SK-N-SH (cell line): Measurements from ENCODE around the gene DEPDC4. TPM values are rescaled to one million over a fixed set of nuclear protein-coding genes. Genes with fewer than 3 reads are reported as not detected.
"Not testable (repeated sequence)": the region's sequence is repeated elsewhere in the genome, so short reads cannot be mapped to it uniquely, and the experiment has no call there.

Source experiments
- CTCF ChIA-PET: fragments of 300-600, 350-600 bp; formaldehyde crosslinking; extraction: SDS; loops from one replicate; lab custom pipeline; 2021; lab: Yijun Ruan, JAX
- POLR2A ChIA-PET: fragments of 350-600 bp; sonication (Branson Sonifier 250); formaldehyde crosslinking; extraction: SDS; loops from one replicate; lab custom pipeline; 2020; ENCODE audit warnings: antibody characterized with exemption, inconsistent platforms; lab: Yijun Ruan, JAX
- DNase-seq: peaks from one replicate; pipeline ENCODE4 v3.0.0; 2012
- H2AFZ ChIP-seq: fragments of 200-600 bp; sonication (generic); 2 replicates; pipeline ENCODE4 v1.8.1; 2016; ENCODE audit warnings: antibody characterized with exemption, mild to moderate bottlenecking, low read depth
- H3F3A ChIP-seq: fragments of 200-600 bp; sonication (generic); replicated peaks from 2 replicates; pipeline ENCODE3; 2016; ENCODE audit warnings: antibody characterized with exemption, mild to moderate bottlenecking; ENCODE audit not compliant: insufficient read depth
- H3K27ac ChIP-seq, 2 experiments: fragments of 200-500 bp in 1 of 2; fragments of 200-600 bp in 1 of 2; sonication (Bioruptor generic) in 1 of 2; sonication (generic), shearing (Covaris generic) in 1 of 2; 2 replicates each; pipeline versions ENCODE4 v1.5.1 to v1.6.1; 2014 to 2016; ENCODE audit warnings: low read depth in 2 of 2, inconsistent platforms in 1 of 2, low read length in 1 of 2, mild to moderate bottlenecking in 1 of 2, mixed read lengths in 1 of 2
- H3K27me3 ChIP-seq: fragments of 200-600 bp; sonication (generic), shearing (Covaris generic); 2 replicates; pipeline ENCODE4 v1.6.1; 2016; ENCODE audit warnings: mixed run types; ENCODE audit not compliant: insufficient read depth
- H3K36me3 ChIP-seq, 2 experiments: fragments of 200-500 bp in 1 of 2; fragments of 200-600 bp in 1 of 2; sonication (Bioruptor generic) in 1 of 2; sonication (generic) in 1 of 2; replicated peaks in 1 of 2; 2 replicates each; pipeline versions ENCODE3 to v1.5.1; 2014 to 2016; ENCODE audit warnings: low read length in 1 of 2, mild to moderate bottlenecking in 1 of 2; ENCODE audit not compliant: insufficient read depth in 2 of 2, control insufficient read depth in 1 of 2
- H3K4me1 ChIP-seq, 2 experiments: fragments of 200-500 bp in 1 of 2; fragments of 200-600 bp in 1 of 2; sonication (Bioruptor generic) in 1 of 2; sonication (generic), shearing (Covaris generic) in 1 of 2; 2 replicates each; pipeline versions ENCODE4 v1.5.1 to v1.6.1; 2014 to 2016; ENCODE audit warnings: low read depth in 1 of 2, low read length in 1 of 2, mixed run types in 1 of 2; ENCODE audit not compliant: insufficient read depth in 2 of 2, control insufficient read depth in 1 of 2
- H3K4me2 ChIP-seq: fragments of 200-600 bp; sonication (generic), shearing (Covaris generic); 2 replicates; pipeline ENCODE4 v1.6.1; 2017; ENCODE audit warnings: mixed run types
- H3K4me3 ChIP-seq, 2 experiments: fragments of 200-500 bp in 1 of 2; fragments of 200-600 bp in 1 of 2; sonication (Bioruptor generic) in 1 of 2; sonication (generic), shearing (Covaris generic) in 1 of 2; 2 replicates each; pipeline versions ENCODE4 v1.5.1 to v1.8.1; 2014 to 2016; ENCODE audit warnings: low read depth in 2 of 2, inconsistent platforms in 1 of 2, low read length in 1 of 2, mild to moderate bottlenecking in 1 of 2, mixed read lengths in 1 of 2, moderate library complexity in 1 of 2
- H3K79me2 ChIP-seq: fragments of 200-600 bp; sonication (generic); 2 replicates; pipeline ENCODE4 v1.8.1; 2017; ENCODE audit warnings: mild to moderate bottlenecking; ENCODE audit not compliant: insufficient read depth
- H3K9ac ChIP-seq: fragments of 200-600 bp; sonication (generic); 2 replicates; pipeline ENCODE4 v1.6.1; 2017; ENCODE audit warnings: mixed run types
- H3K9me2 ChIP-seq: fragments of 200-600 bp; sonication (generic); 2 replicates; pipeline ENCODE4 v1.6.1; 2017; ENCODE audit warnings: mixed run types
- H3K9me3 ChIP-seq: fragments of 200-600 bp; sonication (generic); 2 replicates; pipeline ENCODE4 v1.6.1; 2017; ENCODE audit warnings: mixed run types, mild to moderate bottlenecking, moderate library complexity
- H4K20me1 ChIP-seq: fragments of 200-600 bp; sonication (generic); 2 replicates; pipeline ENCODE4 v1.6.1; 2017; ENCODE audit warnings: mild to moderate bottlenecking, mixed run types; ENCODE audit not compliant: insufficient read depth
- CTCF ChIP-seq: fragments of 200-600 bp; sonication (generic); IDR thresholded peaks from 2 replicates; pipeline ENCODE4 v1.6.1; 2017; ENCODE audit warnings: antibody characterized with exemption, mild to moderate bottlenecking, moderate library complexity
- MEF2A ChIP-seq: IDR thresholded peaks from 2 replicates; pipeline ENCODE4 v1.4.0; 2012; ENCODE audit warnings: low read depth, borderline replicate concordance
- MXI1 ChIP-seq: IDR thresholded peaks from 2 replicates; pipeline ENCODE4 v1.6.1; 2012; ENCODE audit warnings: mild to moderate bottlenecking, low read depth, low read length, improper control_type of control experiment
- NRF1 ChIP-seq: IDR thresholded peaks from 2 replicates; pipeline ENCODE4 v1.6.1; 2012; ENCODE audit warnings: low read depth, mild to moderate bottlenecking, low read length
- PBX3 ChIP-seq: IDR thresholded peaks from 2 replicates; pipeline ENCODE4; 2012
- RFX5 ChIP-seq: IDR thresholded peaks from 2 replicates; pipeline ENCODE4 v1.6.1; 2012; ENCODE audit warnings: mild to moderate bottlenecking, improper control_type of control experiment, low read length
- TAF1 ChIP-seq: IDR thresholded peaks from 2 replicates; pipeline ENCODE4 v1.6.1; 2012; ENCODE audit warnings: low read depth, mild to moderate bottlenecking, low read length, moderate library complexity, borderline replicate concordance
- TEAD4 ChIP-seq: IDR thresholded peaks from 2 replicates; pipeline ENCODE4 v1.4.0; 2012; ENCODE audit warnings: mild to moderate bottlenecking, borderline replicate concordance; ENCODE audit not compliant: insufficient read depth
- USF1 ChIP-seq: IDR thresholded peaks from 2 replicates; pipeline ENCODE4 v1.4.0; 2012; ENCODE audit warnings: low read depth, borderline replicate concordance
- YY1 ChIP-seq: IDR thresholded peaks from 2 replicates; pipeline ENCODE4 v1.4.0; 2012; ENCODE audit warnings: low read depth, mild to moderate bottlenecking
- ZBTB33 ChIP-seq: IDR thresholded peaks from 2 replicates; pipeline ENCODE4 v1.4.0; 2012; ENCODE audit warnings: low read depth, borderline replicate concordance
- WGBS: methylation state at CpG from one replicate; pipeline ENCODE4 v1.1.6; 2017; ENCODE audit warnings: low lambda C conversion rate; 5-methylcytosine and 5-hydroxymethylcytosine counted together
- polyA plus RNA-seq, 3 experiments: library from polyadenylated mRNA; depleted of rRNA; stranded (reverse); fragments of >200 nt; gene quantifications; 2 replicates each; pipeline ENCODE4 v1.2.3, GENCODE V29; 2012

DEPDC4 gene
- polyA plus RNA-seq, 1 of the 3 experiments (the other 2 are of a cell fraction) = 0.76 TPM

GRCh38 chr12:100265107-100265506 is 1.8 kb downstream of the DEPDC4 start:
- H3K27ac ChIP-seq, H3K27me3 ChIP-seq, DNase-seq, H3K9ac ChIP-seq, H2AFZ ChIP-seq, H3K9me3 ChIP-seq, H3K36me3 ChIP-seq, H3K4me2 ChIP-seq, CTCF ChIA-PET, H3K4me3 ChIP-seq, H3K9me2 ChIP-seq, H3F3A ChIP-seq: not testable (repeated sequence)
- 90% methylated on average over 5 of the region's 5 CpGs for WGBS
- Histone ChIP-seq H4K20me1 (peaks cover 17% of the 10 kb centered on the region; the same call in 1 of the 2 replicates), H3K4me1 (peaks cover 12 to 13% of the 10 kb centered on the region in 2 experiments; a peak in 3 of 4 replicates), H3K79me2 (peaks cover 27% of the 10 kb centered on the region)
- POLR2A ChIA-PET = interaction anchor here (0.6 kb wide), 1 partner anchor 395 kb away, joined by 5 read pairs; no protein-coding TSS in a partner anchor

GRCh38 chr12:100263131-100263530 is 3.7 kb downstream of the DEPDC4 start:
- H3K9me2 ChIP-seq = no peaks in the 10 kb centered on the region
- no peaks in the 10 kb centered on the region for H3K9me3 ChIP-seq
- no peaks in the 10 kb centered on the region for H3K36me3 ChIP-seq
- no peak for DNase-seq
- no peak overlapping the region for H3K27ac ChIP-seq
- no peak overlapping the region for H2AFZ ChIP-seq
- H4K20me1 ChIP-seq = no peaks in the 10 kb centered on the region; the same call in 1 of the 2 replicates
- ChIA-PET POLR2A (no interaction called here), CTCF (no interaction called here)
- H3K79me2 ChIP-seq = peaks cover 8% of the 10 kb centered on the region
- TF ChIP-seq TAF1 = no peak
- TF ChIP-seq YY1 = no peak
- TF ChIP-seq MEF2A = no peak
- TF ChIP-seq USF1 = no peak
- no peak for TF ChIP-seq RFX5
- no peak for TF ChIP-seq ZBTB33
- TF ChIP-seq PBX3 = no peak
- no peak for TF ChIP-seq CTCF
- TF ChIP-seq NRF1 = no peak
- no peak for TF ChIP-seq MXI1
- no peak for TF ChIP-seq TEAD4
- H3K4me1 ChIP-seq = peaks cover 3 to 8% of the 10 kb centered on the region in 2 experiments; a peak in 3 of 4 replicates
- H3K27me3 ChIP-seq = no peaks in the 10 kb centered on the region
- peaks cover 6% of the 10 kb centered on the region for H3F3A ChIP-seq
- WGBS = 77% methylated on average over 5 of the region's 5 CpGs
- no peak overlapping the region for H3K9ac ChIP-seq
- H3K4me2 ChIP-seq = no peak overlapping the region
- no peak overlapping the region for H3K4me3 ChIP-seq
